HepG2 (cell line): ENCODE results near the gene SPRYD4. TPM values are rescaled to one million over a fixed set of nuclear protein-coding genes. Genes with fewer than 3 reads are reported as not detected.

Source experiments
- CHD4 ChIP-seq: fragments of 200-600 bp; sonication (generic); IDR thresholded peaks from 2 replicates; pipeline ENCODE4 v1.7.0; 2017; ENCODE audit warnings: mild to moderate bottlenecking, low read length, borderline replicate concordance
- HNF4A ChIP-seq: sonication (generic); formaldehyde crosslinking; IDR thresholded peaks from 2 replicates; pipeline ENCODE4 v1.4.0; 2020; ENCODE audit warnings: missing genetic modification reagents
- JUN ChIP-seq: sonication (generic); formaldehyde crosslinking; IDR thresholded peaks from 2 replicates; pipeline ENCODE4 v1.4.0; 2020; ENCODE audit warnings: mild to moderate bottlenecking, missing genetic modification reagents
- KAT7 ChIP-seq: IDR thresholded peaks from 2 replicates; pipeline ENCODE4 v1.6.1; 2018; ENCODE audit warnings: borderline replicate concordance, missing compliant biosample characterization
- KDM2A ChIP-seq: sonication (generic); formaldehyde crosslinking; IDR thresholded peaks from 2 replicates; pipeline ENCODE4 v1.4.0; 2020; ENCODE audit warnings: low read depth, missing genetic modification reagents, borderline replicate concordance
- STAG1 ChIP-seq: sonication (generic); formaldehyde crosslinking; IDR thresholded peaks from 2 replicates; pipeline ENCODE4 v1.4.0; 2020; ENCODE audit warnings: missing genetic modification reagents
- ZNF317 ChIP-seq: sonication (generic); formaldehyde crosslinking; IDR thresholded peaks from 2 replicates; pipeline ENCODE4 v1.5.0; 2020; ENCODE audit warnings: mild to moderate bottlenecking, missing genetic modification reagents
- polyA plus RNA-seq, 8 experiments: library from polyadenylated mRNA; depleted of rRNA in 3 of 8; stranded (reverse) in 7 of 8; unstranded in 1 of 8; fragments of >200 nt; fragmentation: Illumina TruSeq in 4 of 8; extraction: Trizol in 4 of 8; gene quantifications; 2 replicates each; pipeline versions ENCODE4 v1.2.1 to v1.2.3, GENCODE V29; 2011 to 2016; ENCODE audit warnings: low read depth in 4 of 8, missing spikeins in 1 of 8, mixed read lengths in 1 of 8; ENCODE audit not compliant: insufficient read depth in 1 of 8
- total RNA-seq, 5 experiments: library from RNA; depleted of rRNA; stranded (reverse); fragments of >200 nt; fragmentation: Illumina TruSeq; extraction: Trizol; gene quantifications; 2 replicates each; pipeline ENCODE4 v1.2.3, GENCODE V29; 2016; ENCODE audit warnings: low read depth in 1 of 5
- TF ChIP-seq, protein P1 (sequence below): sonication (generic); formaldehyde crosslinking; IDR thresholded peaks from 2 replicates; pipeline ENCODE4 v1.5.1; 2020; ENCODE audit warnings: mild to moderate bottlenecking, missing genetic modification reagents, borderline replicate concordance
- TF ChIP-seq, protein P2 (sequence below): sonication (generic); formaldehyde crosslinking; IDR thresholded peaks from 2 replicates; pipeline ENCODE4 v1.4.0; 2020; ENCODE audit warnings: mild to moderate bottlenecking, missing genetic modification reagents
- TF ChIP-seq, protein P3 (sequence below): sonication (generic); formaldehyde crosslinking; IDR thresholded peaks from 2 replicates; pipeline ENCODE4 v1.8.0; 2022; ENCODE audit warnings: missing genetic modification reagents, low read depth, mild to moderate bottlenecking, borderline replicate concordance
- TF ChIP-seq, protein P4 (sequence below): sonication (generic); formaldehyde crosslinking; IDR thresholded peaks from 2 replicates; pipeline ENCODE4 v1.4.0; 2020; ENCODE audit warnings: missing genetic modification reagents
- TF ChIP-seq, protein P5 (sequence below): sonication (generic); formaldehyde crosslinking; IDR thresholded peaks from 2 replicates; pipeline ENCODE4 v1.5.1; 2020; ENCODE audit warnings: missing genetic modification reagents, mild to moderate bottlenecking, borderline replicate concordance

SPRYD4 gene
- total and polyA plus RNA-seq, 2 of the 13 experiments (the other 11 are each of a cell fraction or from before 2014, with no cell fraction given): 3.9 to 4.5 TPM

DNA sequence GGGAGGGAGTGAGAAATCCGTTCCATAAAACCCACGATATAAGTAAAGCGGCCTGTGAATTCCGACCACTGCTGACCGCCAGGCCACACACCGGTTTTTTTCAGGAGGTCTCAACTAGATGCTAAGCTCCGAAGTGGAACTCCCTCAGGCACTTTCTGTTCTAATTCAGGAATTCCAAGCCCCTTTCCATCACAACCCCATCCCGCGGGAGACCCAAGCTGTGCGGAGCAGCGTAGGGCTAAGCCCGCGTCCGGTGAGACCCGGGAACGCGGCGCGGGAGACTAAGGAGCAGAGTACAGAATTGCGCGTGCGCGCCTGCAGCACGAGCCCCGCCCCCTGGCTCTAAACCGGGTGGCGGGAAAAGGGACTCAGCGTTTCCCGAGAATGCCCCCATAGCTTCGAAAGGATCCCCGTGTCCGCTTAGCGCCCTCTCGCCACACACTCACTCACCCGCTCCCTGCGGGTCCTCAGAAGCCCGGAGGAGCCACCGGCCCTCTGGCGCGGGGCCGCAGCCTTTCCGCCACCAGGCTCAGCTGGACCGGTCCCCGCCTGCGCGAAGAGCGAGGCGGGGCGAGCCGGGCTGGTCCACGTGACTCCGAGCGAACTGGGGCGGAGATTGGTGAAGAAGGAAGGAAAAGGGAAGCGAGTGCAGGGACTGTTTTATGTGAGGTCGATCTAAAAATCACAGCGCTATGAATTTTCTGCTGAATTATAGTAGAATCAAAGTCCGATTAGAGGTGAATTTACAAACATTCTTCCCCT is 19.3 kb upstream of the SPRYD4 start, which contains the start of gene TIMELESS (continued):
- TF ChIP-seq, protein P1, sequence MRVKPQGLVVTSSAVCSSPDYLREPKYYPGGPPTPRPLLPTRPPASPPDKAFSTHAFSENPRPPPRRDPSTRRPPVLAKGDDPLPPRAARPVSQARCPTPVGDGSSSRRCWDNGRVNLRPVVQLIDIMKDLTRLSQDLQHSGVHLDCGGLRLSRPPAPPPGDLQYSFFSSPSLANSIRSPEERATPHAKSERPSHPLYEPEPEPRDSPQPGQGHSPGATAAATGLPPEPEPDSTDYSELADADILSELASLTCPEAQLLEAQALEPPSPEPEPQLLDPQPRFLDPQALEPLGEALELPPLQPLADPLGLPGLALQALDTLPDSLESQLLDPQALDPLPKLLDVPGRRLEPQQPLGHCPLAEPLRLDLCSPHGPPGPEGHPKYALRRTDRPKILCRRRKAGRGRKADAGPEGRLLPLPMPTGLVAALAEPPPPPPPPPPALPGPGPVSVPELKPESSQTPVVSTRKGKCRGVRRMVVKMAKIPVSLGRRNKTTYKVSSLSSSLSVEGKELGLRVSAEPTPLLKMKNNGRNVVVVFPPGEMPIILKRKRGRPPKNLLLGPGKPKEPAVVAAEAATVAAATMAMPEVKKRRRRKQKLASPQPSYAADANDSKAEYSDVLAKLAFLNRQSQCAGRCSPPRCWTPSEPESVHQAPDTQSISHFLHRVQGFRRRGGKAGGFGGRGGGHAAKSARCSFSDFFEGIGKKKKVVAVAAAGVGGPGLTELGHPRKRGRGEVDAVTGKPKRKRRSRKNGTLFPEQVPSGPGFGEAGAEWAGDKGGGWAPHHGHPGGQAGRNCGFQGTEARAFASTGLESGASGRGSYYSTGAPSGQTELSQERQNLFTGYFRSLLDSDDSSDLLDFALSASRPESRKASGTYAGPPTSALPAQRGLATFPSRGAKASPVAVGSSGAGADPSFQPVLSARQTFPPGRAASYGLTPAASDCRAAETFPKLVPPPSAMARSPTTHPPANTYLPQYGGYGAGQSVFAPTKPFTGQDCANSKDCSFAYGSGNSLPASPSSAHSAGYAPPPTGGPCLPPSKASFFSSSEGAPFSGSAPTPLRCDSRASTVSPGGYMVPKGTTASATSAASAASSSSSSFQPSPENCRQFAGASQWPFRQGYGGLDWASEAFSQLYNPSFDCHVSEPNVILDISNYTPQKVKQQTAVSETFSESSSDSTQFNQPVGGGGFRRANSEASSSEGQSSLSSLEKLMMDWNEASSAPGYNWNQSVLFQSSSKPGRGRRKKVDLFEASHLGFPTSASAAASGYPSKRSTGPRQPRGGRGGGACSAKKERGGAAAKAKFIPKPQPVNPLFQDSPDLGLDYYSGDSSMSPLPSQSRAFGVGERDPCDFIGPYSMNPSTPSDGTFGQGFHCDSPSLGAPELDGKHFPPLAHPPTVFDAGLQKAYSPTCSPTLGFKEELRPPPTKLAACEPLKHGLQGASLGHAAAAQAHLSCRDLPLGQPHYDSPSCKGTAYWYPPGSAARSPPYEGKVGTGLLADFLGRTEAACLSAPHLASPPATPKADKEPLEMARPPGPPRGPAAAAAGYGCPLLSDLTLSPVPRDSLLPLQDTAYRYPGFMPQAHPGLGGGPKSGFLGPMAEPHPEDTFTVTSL (CRISPR knock-in tag): peak; percentile 53; the same call in 1 of the 2 replicates
- TF ChIP-seq, protein P2, sequence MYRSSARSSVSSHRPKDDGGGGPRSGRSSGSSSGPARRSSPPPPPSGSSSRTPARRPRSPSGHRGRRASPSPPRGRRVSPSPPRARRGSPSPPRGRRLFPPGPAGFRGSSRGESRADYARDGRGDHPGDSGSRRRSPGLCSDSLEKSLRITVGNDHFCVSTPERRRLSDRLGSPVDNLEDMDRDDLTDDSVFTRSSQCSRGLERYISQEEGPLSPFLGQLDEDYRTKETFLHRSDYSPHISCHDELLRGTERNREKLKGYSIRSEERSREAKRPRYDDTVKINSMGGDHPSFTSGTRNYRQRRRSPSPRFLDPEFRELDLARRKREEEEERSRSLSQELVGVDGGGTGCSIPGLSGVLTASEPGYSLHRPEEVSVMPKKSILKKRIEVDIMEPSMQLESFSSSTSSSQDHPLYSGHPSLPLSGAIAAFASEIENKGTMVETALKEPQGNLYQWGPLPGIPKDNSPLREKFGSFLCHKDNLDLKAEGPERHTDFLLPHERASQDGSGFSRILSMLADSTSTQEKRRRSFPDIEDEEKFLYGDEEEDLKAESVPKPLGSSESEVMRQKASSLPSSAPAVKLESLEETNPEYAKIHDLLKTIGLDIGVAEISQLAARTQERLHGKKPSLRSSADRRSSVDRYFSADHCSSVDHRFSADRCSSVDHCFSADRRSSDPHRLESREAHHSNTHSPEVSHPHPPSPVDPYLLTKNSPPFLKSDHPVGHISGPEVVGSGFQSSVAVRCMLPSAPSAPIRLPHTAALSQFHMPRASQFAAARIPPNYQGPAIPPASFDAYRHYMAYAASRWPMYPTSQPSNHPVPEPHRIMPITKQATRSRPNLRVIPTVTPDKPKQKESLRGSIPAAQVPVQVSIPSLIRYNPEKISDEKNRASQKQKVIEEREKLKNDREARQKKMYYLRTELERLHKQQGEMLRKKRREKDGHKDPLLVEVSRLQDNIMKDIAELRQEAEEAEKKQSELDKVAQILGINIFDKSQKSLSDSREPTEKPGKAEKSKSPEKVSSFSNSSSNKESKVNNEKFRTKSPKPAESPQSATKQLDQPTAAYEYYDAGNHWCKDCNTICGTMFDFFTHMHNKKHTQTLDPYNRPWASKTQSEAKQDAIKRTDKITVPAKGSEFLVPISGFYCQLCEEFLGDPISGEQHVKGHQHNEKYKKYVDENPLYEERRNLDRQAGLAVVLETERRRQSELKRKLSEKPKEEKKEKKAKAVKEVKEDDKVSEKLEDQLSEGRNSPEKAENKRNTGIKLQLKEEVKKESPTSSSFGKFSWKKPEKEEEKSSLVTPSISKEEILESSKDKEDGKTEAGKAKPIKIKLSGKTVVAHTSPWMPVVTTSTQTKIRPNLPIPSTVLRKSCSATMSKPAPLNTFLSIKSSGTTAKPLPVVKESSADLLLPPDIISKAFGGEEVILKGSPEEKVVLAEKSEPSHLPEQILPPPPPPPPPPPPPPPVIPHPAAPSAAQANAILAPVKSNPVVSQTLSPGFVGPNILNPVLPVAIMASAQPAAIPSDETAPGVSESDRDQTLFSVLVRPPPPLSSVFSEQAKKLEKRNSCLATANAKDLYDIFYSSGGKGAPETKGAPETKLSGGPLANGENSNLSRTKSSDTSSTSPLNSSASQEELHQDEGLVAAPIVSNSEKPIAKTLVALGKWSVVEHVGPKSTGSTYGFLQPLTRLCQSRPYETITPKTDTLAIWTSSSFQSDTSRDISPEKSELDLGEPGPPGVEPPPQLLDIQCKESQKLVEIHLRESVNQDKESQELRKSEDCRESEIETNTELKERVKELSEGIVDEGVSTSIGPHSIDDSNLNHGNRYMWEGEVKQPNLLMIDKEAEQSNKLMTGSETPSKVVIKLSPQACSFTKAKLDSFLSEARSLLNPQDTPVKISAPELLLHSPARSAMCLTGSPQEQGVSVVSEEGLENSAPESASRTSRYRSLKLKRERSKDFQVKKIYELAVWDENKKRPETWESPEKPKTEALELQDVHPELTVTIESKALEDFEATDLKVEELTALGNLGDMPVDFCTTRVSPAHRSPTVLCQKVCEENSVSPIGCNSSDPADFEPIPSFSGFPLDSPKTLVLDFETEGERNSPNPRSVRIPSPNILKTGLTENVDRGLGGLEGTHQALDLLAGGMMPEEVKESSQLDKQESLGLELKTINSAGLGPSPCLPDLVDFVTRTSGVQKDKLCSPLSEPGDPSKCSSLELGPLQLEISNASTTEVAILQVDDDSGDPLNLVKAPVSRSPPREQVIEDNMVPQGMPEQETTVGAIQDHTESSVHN: no peak
- TF ChIP-seq ZNF317 (peak; percentile 90; the same call in 1 of the 2 replicates), KAT7 (CRISPR knock-in tag) (no peak; the same call in 1 of the 2 replicates), CHD4 (no peak), HNF4A (CRISPR knock-in tag) (peak; percentile 24; the same call in 1 of the 2 replicates), STAG1 (CRISPR knock-in tag) (peak; percentile 28; the same call in 1 of the 2 replicates), KDM2A (CRISPR knock-in tag) (peak; percentile 69), JUN (no peak)
- TF ChIP-seq, protein P3, sequence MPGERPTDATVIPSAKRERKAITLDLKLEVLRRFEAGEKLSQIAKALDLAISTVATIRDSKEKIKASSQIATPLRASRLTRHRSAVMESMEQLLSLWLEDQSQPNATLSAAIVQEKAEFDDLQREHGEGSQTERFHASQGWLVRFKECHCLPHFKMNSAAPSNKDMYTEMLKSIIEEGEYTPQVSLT (CRISPR knock-in tag): no peak
- TF ChIP-seq, protein P4, sequence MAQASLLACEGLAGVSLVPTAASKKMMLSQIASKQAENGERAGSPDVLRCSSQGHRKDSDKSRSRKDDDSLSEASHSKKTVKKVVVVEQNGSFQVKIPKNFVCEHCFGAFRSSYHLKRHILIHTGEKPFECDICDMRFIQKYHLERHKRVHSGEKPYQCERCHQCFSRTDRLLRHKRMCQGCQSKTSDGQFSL (CRISPR knock-in tag): no peak
- TF ChIP-seq, protein P5, sequence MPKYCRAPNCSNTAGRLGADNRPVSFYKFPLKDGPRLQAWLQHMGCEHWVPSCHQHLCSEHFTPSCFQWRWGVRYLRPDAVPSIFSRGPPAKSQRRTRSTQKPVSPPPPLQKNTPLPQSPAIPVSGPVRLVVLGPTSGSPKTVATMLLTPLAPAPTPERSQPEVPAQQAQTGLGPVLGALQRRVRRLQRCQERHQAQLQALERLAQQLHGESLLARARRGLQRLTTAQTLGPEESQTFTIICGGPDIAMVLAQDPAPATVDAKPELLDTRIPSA: 0 out of 2 replicates have a peak, but pooled peaks have one; percentile 47
